Endothelial cell (in vitro differentiated cells): Measurements from ENCODE around the gene SH3BGRL3. TPM values are rescaled to one million over a fixed set of nuclear protein-coding genes. Genes with fewer than 3 reads are reported as not detected.

Source experiments
- DNase-seq: peaks from one replicate; pipeline ENCODE4 v3.0.0; 2021; ENCODE audit warnings: low spot score
- H3K27ac Mint-ChIP-seq: one replicate; pipeline ENCODE4 v1.8.0; 2021; ENCODE audit warnings: mixed read lengths, inconsistent platforms; ENCODE audit not compliant: unreplicated experiment
- H3K27me3 Mint-ChIP-seq: one replicate; pipeline ENCODE4 v1.8.0; 2021; ENCODE audit warnings: mild to moderate bottlenecking, moderate library complexity, mixed read lengths, inconsistent platforms; ENCODE audit not compliant: unreplicated experiment
- H3K36me3 Mint-ChIP-seq: one replicate; pipeline ENCODE4 v1.8.0; 2021; ENCODE audit warnings: mild to moderate bottlenecking, low read depth, mixed read lengths, inconsistent platforms; ENCODE audit not compliant: unreplicated experiment
- H3K4me1 Mint-ChIP-seq: one replicate; pipeline ENCODE4 v1.8.0; 2021; ENCODE audit warnings: mild to moderate bottlenecking, mixed read lengths, inconsistent platforms; ENCODE audit not compliant: unreplicated experiment
- H3K4me3 Mint-ChIP-seq: one replicate; pipeline ENCODE4 v1.8.0; 2021; ENCODE audit warnings: mild to moderate bottlenecking, mixed read lengths, inconsistent platforms; ENCODE audit not compliant: unreplicated experiment
- H3K9me3 Mint-ChIP-seq: one replicate; pipeline ENCODE4 v1.8.0; 2021; ENCODE audit warnings: mixed read lengths, inconsistent platforms; ENCODE audit not compliant: unreplicated experiment
- total RNA-seq: library from RNA; stranded (reverse); fragmentation: NEBNext Ultra II Directional; extraction: Animal tissue kit (Norgen Biotek cat#: 25700); gene quantifications from one replicate; pipeline ENCODE4 v1.2.1, GENCODE V29; 2021; ENCODE audit not compliant: unreplicated experiment
- TF ChIP-seq, protein P1 (sequence below): fragments of 200-600 bp; sonication (generic); IDR thresholded peaks from one replicate; pipeline ENCODE4 v1.5.0; 2021; ENCODE audit warnings: antibody characterized with exemption; ENCODE audit not compliant: unreplicated experiment

Gene SH3BGRL3
- total RNA-seq, 1 donor from 2014 or later = 226 TPM

GRCh38 chr1:26287033-26287711, 7.3 kb downstream of the SH3BGRL3 start:
- Mint-ChIP-seq H3K9me3 (no peaks in the 10 kb centered on the region), H3K36me3 (peaks cover 10% of the 10 kb centered on the region), H3K27ac (no peak overlapping the region), H3K27me3 (peaks cover 4% of the 10 kb centered on the region), H3K4me1 (peaks cover 24% of the 10 kb centered on the region), H3K4me3 (no peak overlapping the region)
- TF ChIP-seq, protein P1, sequence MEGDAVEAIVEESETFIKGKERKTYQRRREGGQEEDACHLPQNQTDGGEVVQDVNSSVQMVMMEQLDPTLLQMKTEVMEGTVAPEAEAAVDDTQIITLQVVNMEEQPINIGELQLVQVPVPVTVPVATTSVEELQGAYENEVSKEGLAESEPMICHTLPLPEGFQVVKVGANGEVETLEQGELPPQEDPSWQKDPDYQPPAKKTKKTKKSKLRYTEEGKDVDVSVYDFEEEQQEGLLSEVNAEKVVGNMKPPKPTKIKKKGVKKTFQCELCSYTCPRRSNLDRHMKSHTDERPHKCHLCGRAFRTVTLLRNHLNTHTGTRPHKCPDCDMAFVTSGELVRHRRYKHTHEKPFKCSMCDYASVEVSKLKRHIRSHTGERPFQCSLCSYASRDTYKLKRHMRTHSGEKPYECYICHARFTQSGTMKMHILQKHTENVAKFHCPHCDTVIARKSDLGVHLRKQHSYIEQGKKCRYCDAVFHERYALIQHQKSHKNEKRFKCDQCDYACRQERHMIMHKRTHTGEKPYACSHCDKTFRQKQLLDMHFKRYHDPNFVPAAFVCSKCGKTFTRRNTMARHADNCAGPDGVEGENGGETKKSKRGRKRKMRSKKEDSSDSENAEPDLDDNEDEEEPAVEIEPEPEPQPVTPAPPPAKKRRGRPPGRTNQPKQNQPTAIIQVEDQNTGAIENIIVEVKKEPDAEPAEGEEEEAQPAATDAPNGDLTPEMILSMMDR = no peak
- no peak for DNase-seq

DNA sequence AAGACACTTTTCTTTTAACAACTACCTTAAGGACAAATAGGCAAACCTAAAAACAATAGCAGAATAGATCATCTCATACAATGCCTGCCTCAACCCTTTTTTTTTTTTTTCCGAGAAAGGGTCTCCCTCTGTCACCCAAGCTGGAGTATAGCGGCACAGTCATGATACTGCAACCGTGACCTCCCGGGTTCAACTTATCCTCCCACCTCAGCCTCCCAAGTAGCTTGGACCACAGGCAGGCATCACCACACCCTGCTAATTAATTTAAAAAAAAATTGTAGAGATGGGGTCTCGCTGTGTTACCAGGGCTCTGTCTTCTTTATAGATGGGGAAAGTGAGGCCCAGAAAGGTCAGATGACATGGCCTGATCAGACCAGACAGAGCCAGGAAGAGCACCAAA, 7.9 kb downstream of the SH3BGRL3 start:
- Mint-ChIP-seq H3K27ac (no peak overlapping the region), H3K4me3 (no peak overlapping the region), H3K9me3 (no peaks in the 10 kb centered on the region), H3K36me3 (peaks cover 10% of the 10 kb centered on the region), H3K4me1 (peaks cover 24% of the 10 kb centered on the region), H3K27me3 (peaks cover 4% of the 10 kb centered on the region)
- DNase-seq = no peak
- TF ChIP-seq, protein P1 = no peak

DNA sequence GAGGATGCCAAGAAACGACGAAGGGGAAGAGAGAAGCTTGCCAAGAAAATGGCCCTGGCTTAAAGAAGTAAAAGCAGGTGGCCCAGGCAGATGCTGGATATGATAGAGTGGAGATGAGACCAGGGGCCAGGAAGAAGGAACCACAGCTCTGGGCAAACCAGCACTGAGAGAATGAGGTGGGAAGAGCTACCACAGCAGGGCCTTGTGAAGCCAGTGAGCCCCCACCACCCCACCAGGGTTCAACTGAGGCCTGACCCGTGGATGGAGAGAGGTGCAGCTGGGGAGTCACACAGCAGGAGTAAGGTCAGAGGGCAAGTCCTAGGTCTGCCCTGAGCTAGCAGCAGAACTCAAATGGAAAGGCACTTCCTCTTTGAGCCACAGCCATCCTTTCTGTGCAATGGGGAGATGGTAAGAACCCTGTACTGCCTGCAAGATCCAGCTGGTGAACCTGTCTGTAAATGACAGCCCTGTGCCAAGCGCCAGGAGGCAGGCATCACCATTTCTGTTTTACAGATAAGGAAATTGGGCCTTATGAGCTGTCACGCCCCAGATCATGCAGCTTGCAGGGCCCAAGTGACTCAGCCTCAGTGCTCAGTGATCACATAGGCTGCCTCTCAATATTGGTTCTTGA, 8.5 kb downstream of the SH3BGRL3 start:
- Mint-ChIP-seq H3K4me3 (no peak overlapping the region), H3K36me3 (peaks cover 6% of the 10 kb centered on the region), H3K9me3 (no peaks in the 10 kb centered on the region), H3K27ac (no peak overlapping the region), H3K27me3 (peaks cover 2% of the 10 kb centered on the region), H3K4me1 (peaks cover 24% of the 10 kb centered on the region)
- DNase-seq = no peak
- TF ChIP-seq, protein P1 = no peak

- peaks cover 6% of the 10 kb centered on the region for H3K36me3 Mint-ChIP-seq
- no peak overlapping the region for H3K4me3 Mint-ChIP-seq
- H3K27ac Mint-ChIP-seq = no peak overlapping the region
- H3K9me3 Mint-ChIP-seq = no peaks in the 10 kb centered on the region
- TF ChIP-seq, protein P1 = no peak
- H3K27me3 Mint-ChIP-seq = no peaks in the 10 kb centered on the region
- H3K4me1 Mint-ChIP-seq = peaks cover 28% of the 10 kb centered on the region
- DNase-seq = no peak
These were observed 9.5 kb downstream of the SH3BGRL3 start for GRCh38 chr1:26289158-26290059.
